Calu3 (cell line): Measurements from ENCODE around the gene CFAP69. TPM values are rescaled to one million over a fixed set of nuclear protein-coding genes. Genes with fewer than 3 reads are reported as not detected.

Source experiments
- BruUV-seq: library from RNA; stranded (reverse); fragments of 400-500 nt; replicated peaks from 2 replicates; lab custom pipeline; 2021; lab: Mats Ljungman, UMichigan
- CTCF ChIA-PET: fragments of 300-600 bp; sonication (Branson Sonifier 250); formaldehyde crosslinking; loops from one replicate; lab custom pipeline; 2022; ENCODE audit warnings: antibody characterized with exemption; lab: Charles Lee
- DNase-seq: peaks from one replicate; pipeline ENCODE4 v3.0.0; 2022
- H3K27ac Mint-ChIP-seq: one replicate; pipeline ENCODE4 v1.8.0; 2022; ENCODE audit warnings: mixed read lengths; ENCODE audit not compliant: unreplicated experiment
- H3K27me3 Mint-ChIP-seq: one replicate; pipeline ENCODE4 v1.8.0; 2022; ENCODE audit warnings: mixed read lengths; ENCODE audit not compliant: unreplicated experiment
- H3K36me3 Mint-ChIP-seq: one replicate; pipeline ENCODE4 v1.8.0; 2022; ENCODE audit warnings: mild to moderate bottlenecking, moderate library complexity, mixed read lengths; ENCODE audit not compliant: insufficient read depth, unreplicated experiment
- H3K4me1 Mint-ChIP-seq: one replicate; pipeline ENCODE4 v1.8.0; 2022; ENCODE audit warnings: mild to moderate bottlenecking, low read depth, mixed read lengths; ENCODE audit not compliant: unreplicated experiment
- H3K4me3 Mint-ChIP-seq: one replicate; pipeline ENCODE4 v1.8.0; 2022; ENCODE audit warnings: mild to moderate bottlenecking, low read depth, moderate library complexity, mixed read lengths; ENCODE audit not compliant: unreplicated experiment
- H3K9me3 Mint-ChIP-seq: one replicate; pipeline ENCODE4 v1.8.0; 2022; ENCODE audit warnings: low read depth, mixed read lengths; ENCODE audit not compliant: unreplicated experiment
- intact Hi-C: fragments of 100-400 bp; cut with micrococcal nuclease; formaldehyde crosslinking; loops from one replicate; pipeline ENCODE4 v1.10.0; 2022; ENCODE audit not compliant: unreplicated experiment
- total RNA-seq: library from RNA; stranded (reverse); gene quantifications from 2 replicates; pipeline ENCODE4 v1.2.3, GENCODE V29; 2022
- TF ChIP-seq, protein P1 (sequence below): fragments of 200-600 bp; IDR thresholded peaks from one replicate; pipeline ENCODE4 v1.8.0; 2022; ENCODE audit warnings: antibody characterized with exemption; ENCODE audit not compliant: unreplicated experiment

CFAP69 gene
- total RNA-seq, 1 experiment from 2014 or later: 3.4 TPM

DNA sequence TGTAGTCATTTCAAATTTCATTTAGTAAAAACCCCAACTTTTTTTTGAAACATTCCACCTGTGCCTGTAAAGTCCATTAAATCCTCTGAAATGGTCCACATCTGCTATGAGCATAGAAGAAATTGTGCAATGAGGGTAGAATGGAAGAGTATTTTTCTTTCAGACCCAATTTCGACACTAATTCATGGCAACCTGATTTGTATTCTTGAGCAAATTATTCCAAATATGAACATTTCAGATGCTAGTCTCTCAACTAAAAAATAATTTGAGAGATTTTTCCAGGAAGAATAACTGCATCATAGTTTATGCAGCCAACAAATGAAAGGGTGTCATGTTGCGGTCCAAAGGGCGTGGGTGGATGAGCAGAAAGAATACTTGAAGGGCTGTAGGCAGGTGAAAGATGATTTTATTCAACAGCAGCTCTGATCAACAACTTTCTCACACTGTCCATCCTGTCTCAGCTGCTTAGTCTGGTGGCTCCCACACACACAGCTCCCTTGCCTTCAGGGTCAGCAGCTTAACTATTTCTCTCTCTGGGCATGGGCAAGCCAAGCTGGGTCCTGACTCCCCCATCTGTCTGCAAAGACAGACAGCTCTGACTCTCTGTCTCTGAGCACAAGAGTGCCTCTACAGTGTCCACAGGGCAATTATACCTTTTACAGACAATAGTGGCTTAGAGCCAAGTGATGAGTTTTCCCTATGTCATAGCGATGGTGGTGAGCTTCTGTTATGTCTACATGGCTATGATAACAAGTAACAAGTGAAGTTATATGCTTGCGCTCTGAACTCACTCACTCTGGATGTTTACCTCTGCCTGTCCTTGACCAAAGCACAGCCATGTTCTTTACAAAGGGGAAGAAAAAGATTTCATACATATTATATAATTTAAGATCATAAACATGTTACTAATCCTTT is 21.9 kb upstream of the CFAP69 start:
- Mint-ChIP-seq H3K4me1 (peaks cover 25% of the 10 kb centered on the region), H3K27me3 (no peaks in the 10 kb centered on the region), H3K9me3 (no peaks in the 10 kb centered on the region), H3K36me3 (peaks cover 5% of the 10 kb centered on the region), H3K4me3 (no peak overlapping the region), H3K27ac (no peak overlapping the region)
- CTCF ChIA-PET: interaction anchor here (0.6 kb wide), 1 partner anchor 11 kb away, joined by 3 read pairs; the partner anchor contains the start of gene STEAP2
- DNase-seq: no peak
- BruUV-seq: no TSS peak
- TF ChIP-seq, protein P1, sequence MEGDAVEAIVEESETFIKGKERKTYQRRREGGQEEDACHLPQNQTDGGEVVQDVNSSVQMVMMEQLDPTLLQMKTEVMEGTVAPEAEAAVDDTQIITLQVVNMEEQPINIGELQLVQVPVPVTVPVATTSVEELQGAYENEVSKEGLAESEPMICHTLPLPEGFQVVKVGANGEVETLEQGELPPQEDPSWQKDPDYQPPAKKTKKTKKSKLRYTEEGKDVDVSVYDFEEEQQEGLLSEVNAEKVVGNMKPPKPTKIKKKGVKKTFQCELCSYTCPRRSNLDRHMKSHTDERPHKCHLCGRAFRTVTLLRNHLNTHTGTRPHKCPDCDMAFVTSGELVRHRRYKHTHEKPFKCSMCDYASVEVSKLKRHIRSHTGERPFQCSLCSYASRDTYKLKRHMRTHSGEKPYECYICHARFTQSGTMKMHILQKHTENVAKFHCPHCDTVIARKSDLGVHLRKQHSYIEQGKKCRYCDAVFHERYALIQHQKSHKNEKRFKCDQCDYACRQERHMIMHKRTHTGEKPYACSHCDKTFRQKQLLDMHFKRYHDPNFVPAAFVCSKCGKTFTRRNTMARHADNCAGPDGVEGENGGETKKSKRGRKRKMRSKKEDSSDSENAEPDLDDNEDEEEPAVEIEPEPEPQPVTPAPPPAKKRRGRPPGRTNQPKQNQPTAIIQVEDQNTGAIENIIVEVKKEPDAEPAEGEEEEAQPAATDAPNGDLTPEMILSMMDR: no peak
- intact Hi-C loops: no loop called here

DNA sequence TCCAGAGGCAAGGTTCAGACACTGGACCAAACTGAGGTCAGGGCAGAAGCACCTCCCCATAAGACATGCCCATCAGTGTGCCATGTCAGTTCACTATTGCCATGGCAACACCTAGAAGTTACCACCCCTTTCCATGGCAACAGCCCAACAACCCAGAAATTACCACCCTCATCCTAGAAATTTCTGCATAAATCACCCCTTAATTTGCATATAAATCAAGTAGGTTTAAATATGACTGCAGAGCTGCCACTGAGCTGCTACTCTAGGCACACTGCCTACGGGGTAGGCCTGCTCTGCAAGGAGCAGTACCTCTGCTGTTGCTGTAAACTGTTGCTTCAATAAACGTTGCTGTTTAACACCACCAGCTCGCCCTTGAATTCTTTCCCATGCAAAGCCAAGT is 20.8 kb upstream of the CFAP69 start:
- TF ChIP-seq, protein P1: no peak
- CTCF ChIA-PET: no interaction called here
- no peaks in the 10 kb centered on the region for H3K9me3 Mint-ChIP-seq
- no peak overlapping the region for H3K27ac Mint-ChIP-seq
- no TSS peak for BruUV-seq
- intact Hi-C loops: no loop called here
- H3K4me3 Mint-ChIP-seq: no peak overlapping the region
- no peaks in the 10 kb centered on the region for H3K27me3 Mint-ChIP-seq
- H3K36me3 Mint-ChIP-seq: peaks cover 5% of the 10 kb centered on the region
- DNase-seq: no peak
- peaks cover 36% of the 10 kb centered on the region for H3K4me1 Mint-ChIP-seq

DNA sequence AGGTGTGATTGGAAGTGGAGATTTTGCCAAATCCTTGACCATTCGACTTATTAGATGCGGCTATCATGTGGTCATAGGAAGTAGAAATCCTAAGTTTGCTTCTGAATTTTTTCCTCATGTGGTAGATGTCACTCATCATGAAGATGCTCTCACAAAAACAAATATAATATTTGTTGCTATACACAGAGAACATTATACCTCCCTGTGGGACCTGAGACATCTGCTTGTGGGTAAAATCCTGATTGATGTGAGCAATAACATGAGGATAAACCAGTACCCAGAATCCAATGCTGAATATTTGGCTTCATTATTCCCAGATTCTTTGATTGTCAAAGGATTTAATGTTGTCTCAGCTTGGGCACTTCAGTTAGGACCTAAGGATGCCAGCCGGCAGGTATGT is 19.8 kb upstream of the CFAP69 start:
- Mint-ChIP-seq H3K27ac (no peak overlapping the region), H3K27me3 (no peaks in the 10 kb centered on the region), H3K4me1 (peaks cover 39% of the 10 kb centered on the region), H3K4me3 (no peak overlapping the region), H3K9me3 (no peaks in the 10 kb centered on the region), H3K36me3 (peaks cover 13% of the 10 kb centered on the region)
- BruUV-seq: no TSS peak
- TF ChIP-seq, protein P1: no peak
- no peak for DNase-seq
- CTCF ChIA-PET: no interaction called here
- intact Hi-C loops: no loop called here

- H3K27me3 Mint-ChIP-seq: no peaks in the 10 kb centered on the region
- H3K4me1 Mint-ChIP-seq: peaks cover 34% of the 10 kb centered on the region
- DNase-seq: no peak
- H3K27ac Mint-ChIP-seq: no peak overlapping the region
- TF ChIP-seq, protein P1: no peak
- intact Hi-C loops: no loop called here
- H3K36me3 Mint-ChIP-seq: peaks cover 16% of the 10 kb centered on the region
- no TSS peak for BruUV-seq
- H3K4me3 Mint-ChIP-seq: no peak overlapping the region
- CTCF ChIA-PET: no interaction called here
- H3K9me3 Mint-ChIP-seq: no peaks in the 10 kb centered on the region
Observed at GRCh38 chr7:90225601-90226000, 19.4 kb upstream of the CFAP69 start.
